Cortex of kidney (tissue), 1 donor: Measurements from ENCODE around the gene MIS12.

Experiments used
- DNase-seq: peaks from one replicate; lab custom pipeline; 2025; lab: John Stamatoyannopoulos, UW

The MIS12 gene

GRCh38 chr17:5499476-5500231 lies 13.3 kb downstream of the MIS12 start:
- DNase-seq, result no peak

- DNase-seq, result no peak
These were observed 13.9 kb downstream of the MIS12 start for GRCh38 chr17:5500247-5500588.

- DNase-seq, result no peak
These were observed 14.4 kb downstream of the MIS12 start for GRCh38 chr17:5500589-5501391.

GRCh38 chr17:5501685-5502084 lies 15.3 kb downstream of the MIS12 start:
- DNase-seq, result no peak

GRCh38 chr17:5502552-5502951 lies 16.2 kb downstream of the MIS12 start:
- no peak for DNase-seq

- no peak for DNase-seq
These were observed 19.9 kb downstream of the MIS12 start for GRCh38 chr17:5506307-5506706.

GRCh38 chr17:5508810-5509209 lies 22.4 kb downstream of the MIS12 start:
- no peak for DNase-seq

- DNase-seq, result no peak
These were observed 23.1 kb downstream of the MIS12 start for GRCh38 chr17:5509482-5509881.

GRCh38 chr17:5510771-5511170 lies 24.4 kb downstream of the MIS12 start:
- DNase-seq, result no peak

GRCh38 chr17:5511401-5512225 lies 25.2 kb downstream of the MIS12 start:
- no peak for DNase-seq

- DNase-seq, result no peak
These were observed 27.3 kb downstream of the MIS12 start for GRCh38 chr17:5513628-5514027.

GRCh38 chr17:5514976-5515375 lies 28.6 kb downstream of the MIS12 start:
- DNase-seq, result no peak

- no peak for DNase-seq
These were observed 29.9 kb downstream of the MIS12 start for GRCh38 chr17:5516060-5516792.

GRCh38 chr17:5522476-5522875 lies 36.1 kb downstream of the MIS12 start:
- DNase-seq, result no peak

GRCh38 chr17:5523249-5523648 lies 36.9 kb downstream of the MIS12 start:
- no peak for DNase-seq

- no peak for DNase-seq
These were observed 40.6 kb downstream of the MIS12 start for GRCh38 chr17:5526821-5527598.

- DNase-seq, result no peak
These were observed 41.4 kb downstream of the MIS12 start for GRCh38 chr17:5527601-5528250.

- DNase-seq, result no peak
These were observed 44.1 kb downstream of the MIS12 start for GRCh38 chr17:5530265-5531084.

GRCh38 chr17:5531085-5531418 lies 44.7 kb downstream of the MIS12 start:
- DNase-seq, result no peak

GRCh38 chr17:5532581-5532980 lies 46.2 kb downstream of the MIS12 start:
- no peak for DNase-seq
